ENCODE data around the gene GDF7. TPM values are rescaled to one million over a fixed set of nuclear protein-coding genes. Genes with fewer than 3 reads are reported as not detected.

Gene GDF7
- total and polyA plus RNA-seq, 2 donors (not counting 3 experiments of a cell fraction or from before 2014, with no cell fraction given), result 3.7 to 3.9 TPM

DNA sequence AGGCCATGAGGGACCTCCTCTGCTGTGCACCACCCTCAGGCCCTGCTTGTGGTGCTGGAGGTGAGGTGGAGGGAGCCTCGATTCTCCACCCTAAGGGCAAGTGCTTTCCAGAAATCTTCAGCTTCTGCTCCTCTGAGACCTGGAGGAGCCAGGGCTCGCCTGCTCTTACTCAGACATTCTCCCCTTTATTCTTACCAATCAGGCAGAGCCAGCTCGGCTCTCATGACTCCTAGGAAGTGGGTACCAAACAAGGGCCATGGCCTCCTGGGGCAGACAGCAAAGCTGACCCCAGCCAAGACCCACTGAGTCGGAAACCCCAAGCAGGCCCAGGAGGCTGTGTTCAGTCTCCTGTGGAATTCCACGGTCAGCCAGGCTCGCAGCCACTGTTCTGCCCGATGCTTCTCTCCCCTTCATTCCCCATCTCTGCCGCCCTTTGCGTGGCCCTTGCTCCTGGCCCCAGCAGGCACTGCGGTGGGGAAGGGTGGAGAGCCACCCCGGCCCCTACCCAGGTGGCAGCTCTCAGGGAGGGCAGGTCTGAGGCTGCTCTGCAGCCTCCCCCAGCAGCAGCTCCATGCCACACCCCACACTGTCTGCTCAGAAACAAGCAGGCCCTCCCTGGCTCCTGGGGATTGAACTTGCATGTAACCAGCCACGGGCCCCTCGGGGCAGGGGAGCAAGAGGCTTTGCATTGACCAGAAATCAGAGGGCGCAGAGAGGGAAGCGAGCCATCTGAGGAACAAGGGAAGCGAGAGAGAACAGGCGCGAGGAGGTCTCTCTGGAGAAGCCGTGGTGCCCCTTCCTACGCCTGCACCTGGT, 40.0 kb upstream of the GDF7 start:
- Histone ChIP-seq H3K36me3 (ENCODE audit: control insufficient read depth in 2 of 2, extremely low read depth in 1 of 2, insufficient read depth in 2 of 2, low read length in 2 of 2) (peaks cover 0 to 17% of the 10 kb centered on the region in 2 experiments), H3K4me1 (ENCODE audit: control insufficient read depth, extremely low read depth, insufficient read depth, low read length) (no peaks in the 10 kb centered on the region), H3K4me3 (replicated peaks in 1 of 3; ENCODE audit: insufficient read depth in 1 of 3, low read depth in 1 of 3, low read length in 3 of 3) (no peak overlapping the region), H4K20me1 (replicated peaks; ENCODE audit: control insufficient read depth, extremely low read depth, insufficient read depth, low read length) (no peaks in the 10 kb centered on the region), H2AFZ (ENCODE audit: low read depth, low read length) (no peak overlapping the region), H3K9me1 (replicated peaks; ENCODE audit: control insufficient read depth, extremely low read depth, insufficient read depth, low read length) (no peaks in the 10 kb centered on the region), H3K9ac (replicated peaks; ENCODE audit: extremely low read depth, insufficient read depth, low read length) (no peak overlapping the region), H3K4me2 (ENCODE audit: insufficient read depth, low read length) (no peak overlapping the region), H3K79me2 (ENCODE audit: control insufficient read depth, insufficient read depth, low read length) (no peaks in the 10 kb centered on the region), H3K27me3 (ENCODE audit: control insufficient read depth in 2 of 2, insufficient read depth in 2 of 2, low read length in 2 of 2) (no peaks in the 10 kb centered on the region), H3K27ac (ENCODE audit: insufficient read depth, low read depth, low read length) (no peak overlapping the region), H3K9me3 (replicated peaks; ENCODE audit: control insufficient read depth, insufficient read depth, low read length) (no peaks in the 10 kb centered on the region)
- no peak for DNase-seq (ENCODE audit: low read depth, low spot score)
- POLR2A ChIA-PET, result interaction anchor here (0.5 kb wide), 1 partner anchor 110 kb away, joined by 4 read pairs; no protein-coding TSS in a partner anchor
- BruUV-seq (replicated peaks), result no TSS peak
- dilution Hi-C loops (cut with MboI; ENCODE audit: extremely low pct_ligation_motif_present, low sequenced_read_pairs) (no loop called here), intact Hi-C loops (cut with micrococcal nuclease) (no loop called here)
- no peak for FAIRE-seq
- CTCF ChIA-PET, result interaction anchor here (1.0 kb wide), 1 partner anchor 15 kb away, joined by 3 read pairs; no protein-coding TSS in a partner anchor
- no peak for TF ChIP-seq GATA2 (IDR thresholded peaks at IDR 0.05; ENCODE audit: insufficient read depth, insufficient read length, low read depth, low read length)
- no peak for TF ChIP-seq MYC (IDR thresholded peaks at IDR 0.05; ENCODE audit: low read depth, low read length)
- TF ChIP-seq EZH2 (IDR thresholded peaks at IDR 0.05; ENCODE audit: borderline replicate concordance, low read depth, low read length, severe bottlenecking), result no peak
- TF ChIP-seq, protein P1, sequence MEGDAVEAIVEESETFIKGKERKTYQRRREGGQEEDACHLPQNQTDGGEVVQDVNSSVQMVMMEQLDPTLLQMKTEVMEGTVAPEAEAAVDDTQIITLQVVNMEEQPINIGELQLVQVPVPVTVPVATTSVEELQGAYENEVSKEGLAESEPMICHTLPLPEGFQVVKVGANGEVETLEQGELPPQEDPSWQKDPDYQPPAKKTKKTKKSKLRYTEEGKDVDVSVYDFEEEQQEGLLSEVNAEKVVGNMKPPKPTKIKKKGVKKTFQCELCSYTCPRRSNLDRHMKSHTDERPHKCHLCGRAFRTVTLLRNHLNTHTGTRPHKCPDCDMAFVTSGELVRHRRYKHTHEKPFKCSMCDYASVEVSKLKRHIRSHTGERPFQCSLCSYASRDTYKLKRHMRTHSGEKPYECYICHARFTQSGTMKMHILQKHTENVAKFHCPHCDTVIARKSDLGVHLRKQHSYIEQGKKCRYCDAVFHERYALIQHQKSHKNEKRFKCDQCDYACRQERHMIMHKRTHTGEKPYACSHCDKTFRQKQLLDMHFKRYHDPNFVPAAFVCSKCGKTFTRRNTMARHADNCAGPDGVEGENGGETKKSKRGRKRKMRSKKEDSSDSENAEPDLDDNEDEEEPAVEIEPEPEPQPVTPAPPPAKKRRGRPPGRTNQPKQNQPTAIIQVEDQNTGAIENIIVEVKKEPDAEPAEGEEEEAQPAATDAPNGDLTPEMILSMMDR (IDR thresholded peaks at IDR 0.05; ENCODE audit: extremely low read depth in 1 of 2, insufficient read depth in 1 of 2, low read depth in 1 of 2, low read length in 2 of 2), result no peak
- TF ChIP-seq FOS (IDR thresholded peaks at IDR 0.05; ENCODE audit: borderline replicate concordance, insufficient read depth, low read length), result no peak
- no peak for TF ChIP-seq JUN (IDR thresholded peaks at IDR 0.05; ENCODE audit: borderline replicate concordance, insufficient read depth, insufficient read length, low read depth)
- TF ChIP-seq POLR2A (IDR thresholded peaks at IDR 0.05; ENCODE audit: low read depth, low read length), result no peak
